K562 (cell line): ENCODE data around the gene ABHD16A. TPM values are rescaled to one million over a fixed set of nuclear protein-coding genes. Genes with fewer than 3 reads are reported as not detected.

Source experiments
- AFF4 ChIP-seq: sonication (generic); formaldehyde crosslinking; IDR thresholded peaks from 2 replicates; pipeline ENCODE4 v1.8.0; 2023; ENCODE audit warnings: mild to moderate bottlenecking, missing genetic modification reagents
- CC2D1A ChIP-seq: fragments of 450-650 bp; IDR thresholded peaks from 2 replicates; pipeline ENCODE4 v1.6.1; 2017; ENCODE audit warnings: mild to moderate bottlenecking
- CHD4 ChIP-seq: fragments of 200-600 bp; sonication (generic); IDR thresholded peaks from 3 replicates; pipeline ENCODE4 v1.6.1; 2012; ENCODE audit warnings: low read depth, mild to moderate bottlenecking, mixed read lengths, low read length, inconsistent platforms; ENCODE audit not compliant: insufficient read depth, insufficient replicate concordance, poor library complexity, severe bottlenecking
- CSDE1 ChIP-seq, 2 experiments: fragments of 450-650 bp; IDR thresholded peaks; 2 replicates each; pipeline ENCODE4 v1.6.1; 2016; ENCODE audit warnings: mild to moderate bottlenecking in 1 of 2
- FOXJ3 ChIP-seq: sonication (generic); formaldehyde crosslinking; IDR thresholded peaks from 2 replicates; pipeline ENCODE4 v1.4.0; 2020; ENCODE audit warnings: mild to moderate bottlenecking, missing genetic modification reagents
- FOXP4 ChIP-seq: sonication (generic); formaldehyde crosslinking; IDR thresholded peaks from 2 replicates; pipeline ENCODE4 v1.8.0; 2022; ENCODE audit warnings: mild to moderate bottlenecking, missing genetic modification reagents, borderline replicate concordance
- KAT8 ChIP-seq: fragments of 450-650 bp; IDR thresholded peaks from 2 replicates; pipeline ENCODE4 v1.6.1; 2016; ENCODE audit warnings: low read depth, mild to moderate bottlenecking
- MTF1 ChIP-seq: fragments of 250-450 bp; sonication (Bioruptor Pico); IDR thresholded peaks from 2 replicates; pipeline ENCODE4 v1.9.0; 2021; ENCODE audit warnings: moderate library complexity, mild to moderate bottlenecking, inconsistent platforms, borderline replicate concordance
- NUFIP1 ChIP-seq: fragments of 450-650 bp; IDR thresholded peaks from 2 replicates; pipeline ENCODE4 v1.6.1; 2018; ENCODE audit not compliant: partially characterized antibody
- TAF7 ChIP-seq: fragments of 450-650 bp; IDR thresholded peaks from 2 replicates; pipeline ENCODE4 v1.6.1; 2016; ENCODE audit warnings: missing genetic modification characterization, missing compliant biosample characterization
- TARDBP ChIP-seq: fragments of 450-650 bp; IDR thresholded peaks from 2 replicates; pipeline ENCODE4 v1.6.1; 2016
- TEAD2 ChIP-seq: fragments of 450-650 bp; IDR thresholded peaks from 2 replicates; pipeline ENCODE4 v1.6.1; 2016; ENCODE audit warnings: missing genetic modification characterization, control low read depth, missing compliant biosample characterization
- TRIM25 ChIP-seq: fragments of 450-650 bp; IDR thresholded peaks from 2 replicates; pipeline ENCODE4 v1.7.0; 2016; ENCODE audit warnings: borderline replicate concordance
- ZBTB7A ChIP-seq: IDR thresholded peaks from 2 replicates; pipeline ENCODE4 v1.6.1; 2011; ENCODE audit warnings: low read depth, mild to moderate bottlenecking, low read length, moderate library complexity, borderline replicate concordance; ENCODE audit not compliant: control insufficient read depth
- ZNF134 ChIP-seq: fragments of 250-450 bp; sonication (Bioruptor Pico); conservative IDR thresholded peaks from 2 replicates; pipeline ENCODE4 v1.4.0; 2020
- ZNF232 ChIP-seq: sonication (generic); formaldehyde crosslinking; IDR thresholded peaks from 2 replicates; pipeline ENCODE4 v1.8.0; 2022; ENCODE audit warnings: mild to moderate bottlenecking, missing genetic modification reagents
- ZNF449 ChIP-seq: fragments of 250-450 bp; sonication (Bioruptor Pico); IDR thresholded peaks from 2 replicates; pipeline ENCODE4 v1.8.0; 2022; ENCODE audit warnings: moderate library complexity, mild to moderate bottlenecking, inconsistent platforms
- ZNF561 ChIP-seq: fragments of 450-650 bp; formaldehyde crosslinking; conservative IDR thresholded peaks from 2 replicates; pipeline ENCODE4 v1.4.0; 2020; ENCODE audit warnings: mild to moderate bottlenecking, moderate library complexity
- ZNF583 ChIP-seq: fragments of 250-450 bp; sonication (Bioruptor Pico); IDR thresholded peaks from 2 replicates; pipeline ENCODE4 v1.4.0; 2020
- polyA plus RNA-seq, 8 experiments: library from polyadenylated mRNA; depleted of rRNA in 4 of 8; stranded (reverse) in 5 of 8; unstranded in 3 of 8; fragments of >200 nt; fragmentation: Nextera tagmentation in 2 of 8; fragmentation: Illumina TruSeq in 1 of 8; extraction: Ambion mirVana in 2 of 8; extraction: Trizol in 1 of 8; gene quantifications; 2 replicates each; pipeline versions ENCODE4 v1.2.1 to v1.2.3, GENCODE V29; 2011 to 2014; ENCODE audit warnings: inconsistent platforms in 1 of 8, missing spikeins in 1 of 8
- total RNA-seq, 7 experiments: library from RNA; depleted of rRNA in 6 of 7; stranded (reverse); fragments of >200 nt in 6 of 7; fragmentation: Illumina TruSeq in 2 of 7; extraction: Trizol in 2 of 7; gene quantifications; 2 replicates each; pipeline versions ENCODE4 v1.2.1 to v1.2.3, GENCODE V29; 2011 to 2021; ENCODE audit warnings: low replicate concordance in 1 of 7

Gene ABHD16A
- total and polyA plus RNA-seq, 9 of the 15 experiments (the other 6 are each of a cell fraction or from before 2014, with no cell fraction given), result 25.8 to 120 (median 81.6) TPM

GRCh38 chr6:31736021-31736767 is 33.1 kb upstream of the ABHD16A start, which contains the start of gene CLIC1 (continued):
- TF ChIP-seq FOXP4 (CRISPR knock-in tag), result peak; percentile 72; the same call in 1 of the 2 replicates
- TF ChIP-seq ZNF583 (CRISPR knock-in tag), result no peak; the same call in 1 of the 2 replicates
- peak; percentile 83; the same call in 1 of the 2 replicates for TF ChIP-seq CC2D1A
- no peak for TF ChIP-seq TRIM25
- no peak for TF ChIP-seq NUFIP1
- peak; percentile 80 for TF ChIP-seq TAF7
- TF ChIP-seq KAT8, result no peak
- no peak for TF ChIP-seq CSDE1 (IDR thresholded peaks at IDR 0.05)
- no peak for TF ChIP-seq TEAD2
- no peak for TF ChIP-seq ZBTB7A
- no peak for TF ChIP-seq ZNF561 (CRISPR knock-in tag)
- no peak for TF ChIP-seq CHD4
- TF ChIP-seq FOXJ3, result no peak
- TF ChIP-seq ZNF449, result 0 out of 2 replicates have a peak, but pooled peaks have one; percentile 47
- no peak for TF ChIP-seq MTF1 (CRISPR knock-in tag)
- no peak; the same call in 1 of the 2 replicates for TF ChIP-seq ZNF134 (CRISPR knock-in tag)
- TF ChIP-seq TARDBP, result no peak
- peak; percentile 95 for TF ChIP-seq ZNF232 (CRISPR knock-in tag)
- no peak for TF ChIP-seq AFF4 (CRISPR knock-in tag)
